Spleen (tissue), 7 donors: ENCODE results near the gene CPNE9.

ENCODE experiments used
- POLR2A ChIP-seq, 3 donors: fragments of 450-650 bp; IDR thresholded peaks; one replicate each; pipeline ENCODE4 v1.5.1; 2017; ENCODE audit warnings: antibody characterized with exemption in 3 of 3, mild to moderate bottlenecking in 1 of 3
- TF ChIP-seq, protein P1 (sequence below), 11 experiments: fragments of 200-600 bp in 7 of 11; fragments of 450-650 bp in 4 of 11; sonication (generic) in 4 of 11; IDR thresholded peaks in 8 of 11; conservative IDR thresholded peaks in 3 of 11; 1 replicate in 7 of 11; 2 replicates in 4 of 11; pipeline versions ENCODE4 v1.4.0 to v1.8.0; 2016 to 2021; ENCODE audit warnings: antibody characterized with exemption in 11 of 11, inconsistent platforms in 4 of 11, mild to moderate bottlenecking in 1 of 11
- donor health status: DM: no; HTN: no; CAD: no; lungs with moderate emphysema.
- donor health status: DM: no; HTN: no; CAD: no.
- donor health status: DM: no; HTN: no; CAD: no.

DNA sequence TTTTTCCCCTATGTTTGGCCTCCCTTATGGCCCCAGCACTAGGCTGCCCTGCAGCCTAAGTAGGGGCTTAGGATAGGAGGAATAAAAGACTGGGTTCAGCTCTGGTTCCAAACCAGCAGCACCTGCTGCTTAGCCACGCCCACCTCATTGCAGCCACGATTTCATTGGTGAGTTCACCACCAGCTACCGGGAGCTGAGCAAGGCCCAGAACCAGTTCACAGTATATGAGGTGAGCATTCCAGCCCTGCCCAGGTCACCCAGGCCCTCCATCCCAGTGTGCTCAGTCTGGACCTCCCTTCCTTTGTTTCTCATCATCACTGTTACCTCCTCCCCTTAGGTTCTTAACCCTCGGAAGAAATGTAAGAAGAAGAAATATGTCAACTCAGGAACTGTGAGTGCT lies 11.5 kb downstream of the CPNE9 start:
- TF ChIP-seq, protein P1, sequence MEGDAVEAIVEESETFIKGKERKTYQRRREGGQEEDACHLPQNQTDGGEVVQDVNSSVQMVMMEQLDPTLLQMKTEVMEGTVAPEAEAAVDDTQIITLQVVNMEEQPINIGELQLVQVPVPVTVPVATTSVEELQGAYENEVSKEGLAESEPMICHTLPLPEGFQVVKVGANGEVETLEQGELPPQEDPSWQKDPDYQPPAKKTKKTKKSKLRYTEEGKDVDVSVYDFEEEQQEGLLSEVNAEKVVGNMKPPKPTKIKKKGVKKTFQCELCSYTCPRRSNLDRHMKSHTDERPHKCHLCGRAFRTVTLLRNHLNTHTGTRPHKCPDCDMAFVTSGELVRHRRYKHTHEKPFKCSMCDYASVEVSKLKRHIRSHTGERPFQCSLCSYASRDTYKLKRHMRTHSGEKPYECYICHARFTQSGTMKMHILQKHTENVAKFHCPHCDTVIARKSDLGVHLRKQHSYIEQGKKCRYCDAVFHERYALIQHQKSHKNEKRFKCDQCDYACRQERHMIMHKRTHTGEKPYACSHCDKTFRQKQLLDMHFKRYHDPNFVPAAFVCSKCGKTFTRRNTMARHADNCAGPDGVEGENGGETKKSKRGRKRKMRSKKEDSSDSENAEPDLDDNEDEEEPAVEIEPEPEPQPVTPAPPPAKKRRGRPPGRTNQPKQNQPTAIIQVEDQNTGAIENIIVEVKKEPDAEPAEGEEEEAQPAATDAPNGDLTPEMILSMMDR (IDR thresholded peaks at IDR 0.05 in 8 of 11, conservative IDR thresholded peaks at IDR 0.05 in 3 of 11) = no peak
- no peak for TF ChIP-seq POLR2A (IDR thresholded peaks at IDR 0.05)
